ENCODE results near the gene YY1AP1. TPM values are rescaled to one million over a fixed set of nuclear protein-coding genes. Genes with fewer than 3 reads are reported as not detected.
"Not testable (repeated sequence)": the region's sequence is repeated elsewhere in the genome, so short reads cannot be mapped to it uniquely, and the experiment has no call there.

YY1AP1 gene
- polyA plus RNA-seq, 2 of the 4 experiments (the other 2 are of a cell fraction) = 34.2 to 91.5 TPM

- Histone ChIP-seq H3K4me1 (peaks cover 16% of the 10 kb centered on the region; the same call in 1 of the 3 replicates), H3K4me2 (no peak overlapping the region), H3K9me3 (no peaks in the 10 kb centered on the region), H3K4me3 (no peak overlapping the region), H3K27ac (no peak overlapping the region)
- ChIA-PET CTCF (no interaction called here), POLR2A (no interaction called here)
- TF ChIP-seq HES2 (IDR thresholded peaks at IDR 0.05) (no peak), KDM1A (IDR thresholded peaks at IDR 0.05; ENCODE audit: low read depth) (no peak)
- peak in 1 of 2 experiments; percentile 58; a peak in 2 of 6 replicates for ATAC-seq
- no peak for FAIRE-seq
- WGBS (ENCODE audit: missing lambda C conversion rate) = 96% methylated on average over 13 of the region's 13 CpGs
- DNase-seq (ENCODE audit: low read depth in 1 of 2, low spot score in 1 of 2) = no peak
Measured at GRCh38 chr1:155698382-155699038, 9.9 kb upstream of the YY1AP1 start.

- CTCF ChIA-PET; H3K4me2 ChIP-seq; POLR2A ChIA-PET; H3K27ac ChIP-seq; ATAC-seq; H3K4me3 ChIP-seq; FAIRE-seq; H3K9me3 ChIP-seq; DNase-seq (ENCODE audit: low read depth in 1 of 2, low spot score in 1 of 2): not testable (repeated sequence)
- H3K4me1 ChIP-seq = peaks cover 16% of the 10 kb centered on the region; the same call in 1 of the 3 replicates
- 86% methylated on average over 11 of the region's 11 CpGs for WGBS (ENCODE audit: missing lambda C conversion rate)
Measured at GRCh38 chr1:155697616-155698015, 9.0 kb upstream of the YY1AP1 start.

DNA sequence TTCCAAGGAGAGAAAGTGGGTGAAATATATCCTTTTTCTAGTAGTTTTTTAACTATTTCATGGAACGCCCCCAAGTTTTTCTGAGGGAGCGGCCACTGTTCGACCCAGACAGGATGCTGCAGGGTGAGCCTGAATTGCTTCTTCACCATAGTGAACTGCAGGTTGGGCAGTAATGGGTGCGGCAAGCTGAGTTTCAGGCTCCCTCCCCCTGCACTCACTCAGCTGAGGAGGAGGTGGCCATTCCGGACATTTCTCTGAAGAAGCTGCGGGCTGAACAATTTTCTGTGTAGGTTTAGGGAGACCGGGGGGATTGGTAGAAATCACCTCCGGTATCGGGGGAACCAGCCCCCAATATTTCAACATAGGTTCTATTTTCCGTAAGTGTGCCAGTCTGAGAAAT lies 8.5 kb upstream of the YY1AP1 start:
- WGBS (ENCODE audit: missing lambda C conversion rate) = 95% methylated on average over 10 of the region's 10 CpGs
- Histone ChIP-seq H3K4me3 (no peak overlapping the region), H3K4me2 (no peak overlapping the region), H3K9me3 (no peaks in the 10 kb centered on the region), H3K4me1 (peaks cover 16% of the 10 kb centered on the region; the same call in 1 of the 3 replicates), H3K27ac (no peak overlapping the region)
- TF ChIP-seq EP300 (IDR thresholded peaks at IDR 0.05) (no peak), HOXB5 (CRISPR knock-in tag; IDR thresholded peaks at IDR 0.05) (no peak), HDAC2 (IDR thresholded peaks at IDR 0.05) (no peak), ESRRA (IDR thresholded peaks at IDR 0.05; ENCODE audit: borderline replicate concordance, low read length) (no peak), TFCP2L1 (CRISPR knock-in tag; IDR thresholded peaks at IDR 0.05) (no peak), RNF2 (IDR thresholded peaks at IDR 0.05; ENCODE audit: borderline replicate concordance, low read depth) (no peak), USF2 (IDR thresholded peaks at IDR 0.05) (no peak), ZSCAN20 (CRISPR knock-in tag; IDR thresholded peaks at IDR 0.05) (no peak), EHMT2 (IDR thresholded peaks at IDR 0.05; ENCODE audit: low read depth) (no peak), EHF (CRISPR knock-in tag; IDR thresholded peaks at IDR 0.05) (no peak), E2F6 (IDR thresholded peaks at IDR 0.05; ENCODE audit: borderline replicate concordance, low read depth) (no peak)
- TF ChIP-seq, protein P1, sequence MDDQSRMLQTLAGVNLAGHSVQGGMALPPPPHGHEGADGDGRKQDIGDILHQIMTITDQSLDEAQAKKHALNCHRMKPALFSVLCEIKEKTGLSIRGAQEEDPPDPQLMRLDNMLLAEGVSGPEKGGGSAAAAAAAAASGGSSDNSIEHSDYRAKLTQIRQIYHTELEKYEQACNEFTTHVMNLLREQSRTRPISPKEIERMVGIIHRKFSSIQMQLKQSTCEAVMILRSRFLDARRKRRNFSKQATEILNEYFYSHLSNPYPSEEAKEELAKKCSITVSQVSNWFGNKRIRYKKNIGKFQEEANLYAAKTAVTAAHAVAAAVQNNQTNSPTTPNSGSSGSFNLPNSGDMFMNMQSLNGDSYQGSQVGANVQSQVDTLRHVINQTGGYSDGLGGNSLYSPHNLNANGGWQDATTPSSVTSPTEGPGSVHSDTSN (IDR thresholded peaks at IDR 0.05) = no peak
- ChIA-PET POLR2A (no interaction called here), CTCF (no interaction called here)
- FAIRE-seq = no peak
- ATAC-seq = no peak
- no peak for DNase-seq (ENCODE audit: low read depth in 1 of 2, low spot score in 1 of 2)

GRCh38 chr1:155696524-155696923 lies 8.0 kb upstream of the YY1AP1 start:
- ATAC-seq (no peak), DNase-seq (ENCODE audit: low read depth in 1 of 2, low spot score in 1 of 2) (no peak), FAIRE-seq (no peak)
- CTCF ChIA-PET = no interaction called here
- Histone ChIP-seq H3K27ac (no peak overlapping the region), H3K4me2 (no peak overlapping the region), H3K4me1 (peaks cover 16% of the 10 kb centered on the region; the same call in 1 of the 3 replicates), H3K4me3 (no peak overlapping the region), H3K9me3 (no peaks in the 10 kb centered on the region)
- POLR2A ChIA-PET = no interaction called here
- TF ChIP-seq RFX5 (IDR thresholded peaks at IDR 0.05) = no peak
- TF ChIP-seq, protein P2, sequence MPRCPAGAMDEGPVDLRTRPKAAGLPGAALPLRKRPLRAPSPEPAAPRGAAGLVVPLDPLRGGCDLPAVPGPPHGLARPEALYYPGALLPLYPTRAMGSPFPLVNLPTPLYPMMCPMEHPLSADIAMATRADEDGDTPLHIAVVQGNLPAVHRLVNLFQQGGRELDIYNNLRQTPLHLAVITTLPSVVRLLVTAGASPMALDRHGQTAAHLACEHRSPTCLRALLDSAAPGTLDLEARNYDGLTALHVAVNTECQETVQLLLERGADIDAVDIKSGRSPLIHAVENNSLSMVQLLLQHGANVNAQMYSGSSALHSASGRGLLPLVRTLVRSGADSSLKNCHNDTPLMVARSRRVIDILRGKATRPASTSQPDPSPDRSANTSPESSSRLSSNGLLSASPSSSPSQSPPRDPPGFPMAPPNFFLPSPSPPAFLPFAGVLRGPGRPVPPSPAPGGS (IDR thresholded peaks at IDR 0.05) = no peak
- no peak for TF ChIP-seq RAD21 (conservative IDR thresholded peaks at IDR 0.05 in 1 of 2, IDR thresholded peaks at IDR 0.05 in 1 of 2)
- TF ChIP-seq JUNB (IDR thresholded peaks at IDR 0.05) = no peak
- no peak for TF ChIP-seq EP300 (IDR thresholded peaks at IDR 0.05)
- TF ChIP-seq ESRRA (IDR thresholded peaks at IDR 0.05; ENCODE audit: borderline replicate concordance, low read length) = no peak
- TF ChIP-seq ZNF302 (CRISPR knock-in tag; IDR thresholded peaks at IDR 0.05) = no peak
- no peak for TF ChIP-seq SREBF2 (IDR thresholded peaks at IDR 0.05)
- TF ChIP-seq ZC3H11A (IDR thresholded peaks at IDR 0.05) = no peak
- TF ChIP-seq KDM5A (IDR thresholded peaks at IDR 0.05) = no peak
- TF ChIP-seq HOXB5 (CRISPR knock-in tag; IDR thresholded peaks at IDR 0.05) = no peak
- TF ChIP-seq, protein P3, sequence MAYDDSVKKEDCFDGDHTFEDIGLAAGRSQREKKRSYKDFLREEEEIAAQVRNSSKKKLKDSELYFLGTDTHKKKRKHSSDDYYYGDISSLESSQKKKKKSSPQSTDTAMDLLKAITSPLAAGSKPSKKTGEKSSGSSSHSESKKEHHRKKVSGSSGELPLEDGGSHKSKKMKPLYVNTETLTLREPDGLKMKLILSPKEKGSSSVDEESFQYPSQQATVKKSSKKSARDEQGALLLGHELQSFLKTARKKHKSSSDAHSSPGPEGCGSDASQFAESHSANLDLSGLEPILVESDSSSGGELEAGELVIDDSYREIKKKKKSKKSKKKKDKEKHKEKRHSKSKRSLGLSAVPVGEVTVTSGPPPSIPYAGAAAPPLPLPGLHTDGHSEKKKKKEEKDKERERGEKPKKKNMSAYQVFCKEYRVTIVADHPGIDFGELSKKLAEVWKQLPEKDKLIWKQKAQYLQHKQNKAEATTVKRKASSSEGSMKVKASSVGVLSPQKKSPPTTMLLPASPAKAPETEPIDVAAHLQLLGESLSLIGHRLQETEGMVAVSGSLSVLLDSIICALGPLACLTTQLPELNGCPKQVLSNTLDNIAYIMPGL (CRISPR knock-in tag; IDR thresholded peaks at IDR 0.05; ENCODE audit: borderline replicate concordance) = no peak
- no peak for TF ChIP-seq CBX8 (IDR thresholded peaks at IDR 0.05)
- no peak for TF ChIP-seq MAZ (IDR thresholded peaks at IDR 0.05; ENCODE audit: borderline replicate concordance, low read depth, low read length)

Data from A549 (cell line).